ENCODE measurements around the gene GNAT1.

The GNAT1 gene

GRCh38 chr3:50163572-50164455, 27.6 kb upstream of the GNAT1 start:
- peak; percentile 93 for DNase-seq

- no peak for DNase-seq
Measured at GRCh38 chr3:50164481-50164880, 26.9 kb upstream of the GNAT1 start.

DNA sequence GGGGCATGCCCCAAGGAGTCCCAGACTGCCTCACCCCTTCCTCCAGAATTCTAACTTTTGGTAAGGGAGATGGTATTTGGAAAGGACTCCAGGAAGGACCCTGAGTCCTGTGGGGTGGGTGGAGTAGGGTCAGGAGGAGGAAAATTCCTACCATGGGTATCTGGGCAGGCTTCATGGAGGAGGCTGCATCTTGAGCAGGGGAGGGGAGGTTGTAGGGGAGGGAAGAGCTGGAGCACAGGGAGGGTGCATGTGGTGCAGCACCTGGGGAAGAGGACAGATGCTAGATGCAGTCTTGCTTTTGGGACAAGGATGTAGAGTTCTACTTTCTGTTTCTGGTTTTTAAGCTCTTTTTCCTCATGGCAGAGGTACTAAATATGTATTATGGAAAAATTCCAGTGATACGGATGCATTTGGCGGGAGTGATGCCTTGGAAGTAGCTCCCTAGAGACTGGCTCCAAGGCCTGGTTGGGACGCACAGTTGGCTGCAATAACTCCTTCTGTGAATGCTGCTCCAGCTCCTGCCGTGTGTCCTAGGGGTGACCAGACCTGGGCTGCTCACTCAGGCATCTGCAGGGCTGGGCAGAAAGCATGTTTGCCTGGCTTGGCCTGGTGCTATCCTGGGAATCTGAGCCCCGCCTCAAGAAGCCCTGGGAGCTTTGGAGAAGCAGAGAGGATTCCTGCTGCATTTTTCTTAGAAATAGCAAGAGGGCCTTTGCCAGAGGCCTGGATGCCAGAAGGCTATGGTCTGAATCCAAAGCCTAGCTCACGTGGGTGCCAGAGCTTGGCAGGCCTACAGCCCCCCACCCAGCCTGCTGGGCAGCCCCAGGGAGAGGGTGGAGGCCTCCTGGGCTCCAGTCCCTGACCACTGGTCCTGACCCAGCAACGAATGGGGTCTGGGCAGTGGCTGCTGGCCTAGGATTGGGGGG, 26.2 kb upstream of the GNAT1 start:
- no peak for DNase-seq

DNA sequence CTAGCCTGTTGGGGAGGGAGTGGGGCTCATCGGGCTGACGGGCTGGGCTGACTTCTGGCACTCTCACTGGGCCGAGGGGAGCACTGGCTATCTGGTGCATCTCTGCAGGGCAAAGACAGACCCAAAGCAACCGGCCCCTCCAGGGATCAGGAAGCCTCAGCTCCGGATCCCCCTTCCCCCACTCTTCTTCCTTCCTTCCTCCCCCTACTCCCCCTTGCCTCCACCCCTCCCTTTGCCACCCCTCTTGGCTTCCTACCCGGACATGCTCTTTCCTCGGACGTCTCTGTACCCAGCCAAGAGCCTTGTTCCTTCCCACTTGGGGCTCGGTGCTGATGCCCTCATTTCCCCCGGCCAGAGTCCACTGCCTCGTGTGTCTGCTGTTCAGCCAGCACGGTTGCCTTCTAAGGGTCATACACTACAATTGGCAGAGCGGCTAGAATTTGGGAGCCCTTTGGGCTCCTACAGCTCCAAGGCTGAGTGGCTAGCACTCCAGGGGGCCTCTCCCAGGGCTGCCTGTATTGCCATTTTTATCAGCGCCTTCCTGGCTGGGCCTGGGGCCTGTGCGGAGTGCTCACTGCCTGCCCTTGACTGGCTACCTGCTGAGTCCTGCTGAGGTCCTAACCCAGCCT, 25.4 kb upstream of the GNAT1 start:
- no peak for DNase-seq

DNA sequence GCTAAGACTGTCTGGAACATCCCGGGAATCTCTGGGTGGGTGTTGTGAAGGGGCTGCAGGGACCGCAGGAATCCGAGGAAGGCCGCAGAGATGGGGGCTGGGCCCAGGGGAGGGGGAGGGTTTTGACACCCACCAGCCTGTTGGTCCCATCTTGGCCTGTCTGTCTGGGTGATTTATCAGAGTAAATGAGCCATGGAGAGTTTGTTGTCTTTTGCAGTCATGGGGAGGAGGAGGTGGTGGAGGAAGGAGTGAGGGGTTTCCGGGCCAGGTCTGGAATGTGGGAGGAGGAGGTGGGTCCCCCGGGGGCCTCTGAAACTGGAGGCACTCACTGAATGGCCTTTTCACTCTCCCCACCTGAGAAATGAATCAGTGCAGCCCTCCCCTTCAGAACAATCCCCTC, 24.8 kb upstream of the GNAT1 start:
- no peak for DNase-seq

GRCh38 chr3:50167069-50167840, 24.2 kb upstream of the GNAT1 start:
- DNase-seq, result no peak

GRCh38 chr3:50167841-50168209, 23.6 kb upstream of the GNAT1 start:
- DNase-seq, result no peak

- DNase-seq, result no peak
Measured at GRCh38 chr3:50168388-50168787, 23.0 kb upstream of the GNAT1 start.

DNA sequence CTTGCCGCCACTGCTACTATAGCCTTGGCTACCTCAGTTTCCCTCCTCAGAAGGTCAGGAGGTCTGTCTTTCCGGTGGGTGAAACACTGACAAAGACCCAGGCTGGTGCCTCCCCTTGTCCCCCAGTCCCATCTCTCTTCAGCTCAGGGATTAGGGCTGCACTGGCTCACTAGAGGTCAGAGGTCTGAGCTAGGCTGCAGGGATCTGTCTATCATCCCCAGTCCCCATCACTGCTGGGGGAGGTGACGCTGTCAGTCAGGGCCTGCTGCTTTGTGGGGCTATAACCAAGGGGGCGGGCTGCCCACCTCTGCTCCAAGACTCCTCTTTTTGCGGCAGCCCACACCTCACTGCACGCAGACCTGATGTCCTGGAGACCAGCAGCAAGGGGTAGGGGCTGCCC, 22.6 kb upstream of the GNAT1 start:
- DNase-seq, result no peak

DNA sequence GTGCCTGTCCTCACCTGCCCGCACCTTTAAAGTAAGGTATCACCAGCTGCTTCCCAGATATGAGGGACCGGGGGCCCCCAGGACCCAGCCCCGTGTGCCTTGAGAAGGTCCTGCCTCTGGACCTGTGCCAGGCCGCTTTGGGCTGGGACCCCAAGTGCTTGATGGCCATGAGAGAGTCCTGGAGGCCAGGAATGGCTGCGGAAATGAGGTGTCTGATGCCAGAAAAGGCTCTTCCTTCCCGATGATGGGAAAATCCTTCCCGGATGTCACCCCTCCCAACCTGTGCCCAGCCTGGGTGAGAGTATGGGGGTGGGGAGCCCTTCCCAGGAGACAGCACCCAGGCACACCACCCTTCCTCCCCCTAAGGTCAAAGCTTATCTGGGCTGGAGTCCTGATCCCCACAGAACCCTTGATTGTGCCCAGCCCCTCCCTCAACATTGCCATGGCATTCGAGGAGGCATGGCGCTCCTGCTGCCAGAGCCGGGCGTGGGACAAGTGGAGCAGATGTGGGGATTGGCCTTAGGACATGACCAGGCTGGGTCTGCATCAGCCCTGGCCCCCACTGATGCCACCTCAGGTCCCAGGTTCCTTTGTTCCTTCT, 22.1 kb upstream of the GNAT1 start:
- no peak for DNase-seq

GRCh38 chr3:50169858-50170257, 21.6 kb upstream of the GNAT1 start:
- DNase-seq, result no peak

DNA sequence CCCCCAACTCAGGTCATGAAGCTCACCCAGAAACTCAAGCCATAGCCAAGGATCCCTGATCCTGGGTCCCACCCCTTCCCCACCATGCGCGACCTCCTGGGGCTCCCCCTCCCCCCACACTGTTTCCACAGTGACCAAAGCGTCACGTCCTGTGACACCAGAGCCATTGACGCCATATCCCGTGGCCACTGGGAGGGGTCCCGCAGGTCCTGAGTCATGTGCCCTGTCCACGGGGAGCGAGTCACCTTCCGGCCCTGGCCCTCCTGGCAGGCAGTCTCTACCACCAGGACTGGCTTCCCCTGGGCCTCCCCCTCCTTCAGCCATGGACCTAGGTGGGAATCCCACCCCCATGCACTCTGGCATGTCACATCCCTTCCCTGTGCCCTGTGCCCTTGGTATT, 20.7 kb upstream of the GNAT1 start:
- peak; percentile 69 for DNase-seq

DNA sequence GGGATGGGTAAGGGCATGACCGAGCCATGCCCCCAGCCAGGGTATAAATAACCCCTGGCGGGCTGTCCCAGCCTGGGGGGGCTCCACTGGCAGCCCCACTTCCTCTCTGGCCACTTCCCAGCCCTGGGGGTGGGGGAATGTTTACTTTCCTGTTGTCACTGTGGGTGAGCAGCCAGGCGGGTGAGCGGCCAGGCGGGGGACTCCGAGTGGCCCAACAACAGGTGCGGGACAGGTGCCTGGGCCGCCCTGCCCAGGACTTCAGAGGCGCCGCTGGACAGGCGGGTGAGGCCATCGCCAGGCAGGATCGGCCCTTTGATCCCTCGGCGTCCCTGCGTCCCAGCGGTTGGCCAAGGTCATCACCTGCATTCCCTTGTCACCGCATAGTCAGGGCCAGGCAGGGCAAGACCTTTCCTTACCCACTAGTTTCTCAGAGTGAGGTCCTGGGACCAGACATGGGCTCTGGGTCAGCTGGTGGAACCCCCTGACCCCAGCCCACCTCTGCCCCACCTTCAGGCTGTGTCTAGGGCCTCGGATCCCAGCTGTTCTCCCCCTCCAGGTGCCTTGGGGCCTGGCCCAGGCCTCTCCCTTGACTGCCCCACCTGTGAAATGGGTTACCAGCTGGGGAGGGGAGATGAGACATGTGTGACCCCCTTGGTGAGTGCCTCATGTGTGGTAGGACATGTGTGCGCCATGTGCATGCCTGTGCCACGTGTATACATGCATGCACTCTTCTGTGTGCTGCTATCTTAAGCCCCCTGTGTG, 19.7 kb upstream of the GNAT1 start:
- DNase-seq, result no peak

DNA sequence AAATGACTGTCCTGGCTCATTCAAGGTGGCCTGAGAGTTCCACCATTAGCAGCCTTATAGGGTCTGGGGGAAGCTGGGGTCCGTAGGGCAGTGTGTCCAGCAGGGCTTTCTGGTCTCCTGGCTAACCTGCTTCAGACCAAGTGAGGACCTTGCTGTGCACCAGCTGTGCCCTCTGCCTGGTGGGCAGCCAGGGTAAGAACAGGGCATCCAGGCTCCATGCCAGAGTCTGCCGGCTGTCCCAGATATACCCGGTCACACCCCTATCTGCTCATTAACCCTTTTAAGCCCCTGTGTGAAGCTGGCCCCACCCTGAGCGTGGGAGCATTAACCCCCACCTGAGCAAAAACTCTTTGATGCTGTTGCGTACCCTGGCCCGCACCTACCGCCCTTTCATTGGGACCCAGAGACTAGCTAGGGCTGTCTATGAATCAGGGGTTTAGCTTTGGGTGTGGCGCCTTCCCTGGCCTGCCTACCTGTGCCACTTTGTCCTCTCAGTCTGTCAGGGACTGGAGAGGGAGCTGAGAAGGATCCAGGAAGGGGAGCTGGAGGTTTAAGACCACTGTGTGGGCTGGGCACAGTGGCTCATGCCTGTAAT, 18.7 kb upstream of the GNAT1 start:
- no peak for DNase-seq

- no peak for DNase-seq
Measured at GRCh38 chr3:50173685-50174516, 17.5 kb upstream of the GNAT1 start.

- no peak for DNase-seq
Measured at GRCh38 chr3:50174517-50174895, 16.9 kb upstream of the GNAT1 start.

- no peak for DNase-seq
Measured at GRCh38 chr3:50174947-50175524, 16.4 kb upstream of the GNAT1 start.

- no peak for DNase-seq
Measured at GRCh38 chr3:50177346-50177745, 14.1 kb upstream of the GNAT1 start.

- DNase-seq, result no peak
Measured at GRCh38 chr3:50179710-50180109, 11.7 kb upstream of the GNAT1 start.

DNA sequence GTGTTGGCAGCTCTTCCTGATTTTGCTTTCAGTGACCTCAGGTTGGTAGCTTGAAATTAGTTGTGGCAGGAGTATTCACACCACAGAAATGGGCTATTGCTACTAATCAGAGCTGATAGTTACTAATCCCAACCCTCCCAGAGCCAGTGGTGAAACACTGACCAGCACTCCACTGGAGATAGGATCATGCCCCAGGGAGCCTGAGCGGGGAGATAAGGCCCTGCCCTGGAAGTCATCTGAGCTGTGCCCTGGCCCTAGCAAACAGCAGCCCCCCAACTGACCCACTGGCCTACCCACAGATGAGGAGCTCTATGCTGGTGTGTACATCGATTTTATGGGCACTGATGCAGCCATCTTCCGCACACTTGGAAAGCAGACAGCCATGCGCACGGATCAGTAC, 9.4 kb upstream of the GNAT1 start:
- DNase-seq, result no peak
